ENCODE data around the gene PLSCR4.
"Not testable (repeated sequence)": the region's sequence is repeated elsewhere in the genome, so short reads cannot be mapped to it uniquely, and the experiment has no call there.

Gene PLSCR4, protein sequence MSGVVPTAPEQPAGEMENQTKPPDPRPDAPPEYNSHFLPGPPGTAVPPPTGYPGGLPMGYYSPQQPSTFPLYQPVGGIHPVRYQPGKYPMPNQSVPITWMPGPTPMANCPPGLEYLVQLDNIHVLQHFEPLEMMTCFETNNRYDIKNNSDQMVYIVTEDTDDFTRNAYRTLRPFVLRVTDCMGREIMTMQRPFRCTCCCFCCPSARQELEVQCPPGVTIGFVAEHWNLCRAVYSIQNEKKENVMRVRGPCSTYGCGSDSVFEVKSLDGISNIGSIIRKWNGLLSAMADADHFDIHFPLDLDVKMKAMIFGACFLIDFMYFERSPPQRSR

DNA sequence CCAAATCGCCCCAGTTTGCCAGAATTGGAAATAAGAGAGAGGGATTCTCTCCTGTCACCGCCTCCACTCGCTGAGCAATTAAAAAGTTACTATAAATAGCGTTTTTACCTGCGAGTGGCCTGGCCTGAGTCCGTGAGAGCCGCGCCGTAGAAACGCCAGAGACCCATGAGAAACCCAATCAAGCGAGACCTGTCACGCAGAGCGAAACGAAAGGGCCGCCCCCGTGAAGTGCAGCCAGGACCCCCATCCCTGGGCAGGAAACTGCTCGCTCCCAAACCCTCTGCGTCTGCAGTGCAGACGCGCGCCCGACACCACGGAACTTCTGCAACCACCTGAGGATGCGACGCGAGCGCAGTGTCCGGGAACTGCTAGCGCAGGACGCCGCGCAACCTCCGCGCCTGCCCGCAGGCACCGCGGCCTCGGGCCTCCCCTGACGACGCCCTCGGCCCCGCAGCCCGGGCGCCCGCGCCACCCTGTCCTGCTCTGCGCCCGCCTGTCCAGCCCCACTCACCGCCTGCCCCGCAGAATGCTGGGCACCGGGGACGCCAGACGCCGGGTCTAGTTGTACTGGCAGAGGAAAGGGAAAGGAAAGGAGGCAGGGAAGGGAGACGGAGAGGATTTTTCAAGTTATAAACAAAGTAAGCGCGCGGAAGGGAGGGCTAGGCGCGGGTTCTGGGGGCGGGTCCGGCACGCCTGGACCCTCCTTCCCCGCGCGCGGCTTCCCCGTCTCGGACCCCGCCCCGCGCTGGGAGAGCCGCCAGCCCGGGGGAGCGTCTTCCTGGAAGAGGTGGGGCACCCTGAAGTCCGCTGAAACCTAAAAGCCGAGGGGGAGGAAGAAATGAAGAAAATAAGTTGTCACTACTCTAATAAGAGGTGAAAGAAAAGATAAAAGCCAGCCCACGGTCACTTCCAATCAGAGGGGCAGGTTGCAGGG lies at the start of gene PLSCR4:
Gene PLSCR4, minus strand, starts transcription at position 657 of the 934 bp plus-strand sequence. CDS start 29,034 bp downstream, outside the sequence.
- DNase-seq = peak; percentile 19

DNA sequence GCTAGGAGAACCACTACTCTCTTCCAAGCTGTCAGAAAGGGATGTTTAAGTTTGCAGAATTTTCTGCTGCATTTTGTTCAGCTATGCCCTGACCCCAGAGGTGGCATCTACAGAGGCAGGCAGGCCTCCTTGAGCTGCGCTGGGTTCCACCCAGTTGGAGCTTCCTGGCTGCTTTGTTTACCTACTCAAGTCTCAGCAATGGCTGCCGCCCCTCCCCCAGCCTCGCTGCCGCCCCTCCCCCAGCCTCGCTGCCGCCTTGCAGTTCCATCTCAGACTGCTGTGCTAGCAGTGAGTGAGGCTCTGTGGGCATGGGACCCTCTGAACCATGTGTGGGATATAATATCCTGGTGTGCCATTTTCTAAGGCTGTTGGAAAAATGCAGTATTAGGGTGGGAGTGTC lies 42.5 kb upstream of the PLSCR4 start:
- not testable (repeated sequence) for DNase-seq

DNA sequence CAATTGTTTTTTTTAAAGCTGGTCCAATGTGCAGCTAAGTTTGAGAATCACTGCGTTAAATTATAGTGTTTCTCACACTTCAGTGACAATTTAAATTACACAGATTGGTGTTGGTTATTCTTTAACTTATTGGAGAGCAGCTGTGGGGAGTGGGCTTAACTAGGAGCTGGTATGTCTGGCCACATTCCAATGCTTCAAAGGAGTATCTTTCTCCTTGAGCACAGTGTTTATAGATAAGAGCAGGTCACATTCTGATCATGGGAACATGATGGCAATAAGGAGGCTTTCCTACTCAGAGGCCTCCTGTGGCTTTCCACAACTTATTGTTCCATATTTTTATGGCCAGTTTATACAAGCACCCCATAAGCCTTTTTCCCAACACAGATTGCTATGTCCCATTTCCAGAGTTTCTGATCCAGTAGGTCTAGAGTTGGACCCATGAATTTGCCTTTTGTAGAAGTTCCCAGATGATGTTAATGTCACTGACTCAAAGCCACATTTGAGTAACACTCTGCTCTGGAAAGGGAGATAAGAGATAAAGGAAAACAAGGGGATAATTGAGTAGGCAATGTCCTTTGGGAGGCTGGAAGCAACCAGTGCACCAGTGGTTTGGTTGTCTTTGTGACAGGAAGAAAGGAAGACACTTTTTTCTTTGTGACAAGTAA lies 33.0 kb upstream of the PLSCR4 start:
- DNase-seq = no peak

DNA sequence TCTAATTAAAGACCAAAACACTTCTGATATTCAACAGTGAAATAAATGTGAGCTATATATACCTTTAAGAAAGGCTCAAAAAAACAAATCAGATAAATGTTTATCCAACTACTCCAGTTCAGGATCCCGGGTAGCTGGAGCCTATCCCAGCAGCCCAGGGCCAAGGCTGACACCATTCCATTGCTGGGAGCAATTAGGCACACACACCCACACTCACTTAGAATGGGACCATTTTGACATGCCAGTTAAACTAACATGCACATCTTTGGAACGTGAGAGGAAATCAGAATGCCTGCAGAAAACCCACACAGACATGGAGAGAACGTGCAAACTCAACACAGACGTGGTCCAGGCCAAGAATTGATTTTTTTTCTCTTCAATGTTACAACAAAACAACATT lies 30.0 kb upstream of the PLSCR4 start:
- no peak for DNase-seq

DNA sequence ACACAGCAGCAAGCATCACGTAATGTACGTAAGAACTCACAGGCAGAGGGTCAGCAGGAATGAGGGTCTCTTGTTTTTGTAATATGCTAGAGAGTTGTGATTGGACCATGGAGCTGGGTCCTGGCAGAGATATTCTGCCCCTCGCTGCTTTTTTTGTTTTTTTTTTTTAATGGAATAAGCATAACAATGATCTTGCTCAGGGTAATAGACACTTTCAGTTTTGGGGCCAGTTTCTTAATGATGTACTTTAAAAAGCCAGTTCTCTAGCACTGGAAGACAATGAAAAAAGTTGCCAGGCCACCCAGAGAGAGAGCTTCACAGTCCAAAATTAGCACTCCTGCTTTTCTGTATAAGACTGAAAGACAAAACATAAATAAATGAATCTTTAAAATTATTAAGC lies 29.0 kb upstream of the PLSCR4 start:
- no peak for DNase-seq

DNA sequence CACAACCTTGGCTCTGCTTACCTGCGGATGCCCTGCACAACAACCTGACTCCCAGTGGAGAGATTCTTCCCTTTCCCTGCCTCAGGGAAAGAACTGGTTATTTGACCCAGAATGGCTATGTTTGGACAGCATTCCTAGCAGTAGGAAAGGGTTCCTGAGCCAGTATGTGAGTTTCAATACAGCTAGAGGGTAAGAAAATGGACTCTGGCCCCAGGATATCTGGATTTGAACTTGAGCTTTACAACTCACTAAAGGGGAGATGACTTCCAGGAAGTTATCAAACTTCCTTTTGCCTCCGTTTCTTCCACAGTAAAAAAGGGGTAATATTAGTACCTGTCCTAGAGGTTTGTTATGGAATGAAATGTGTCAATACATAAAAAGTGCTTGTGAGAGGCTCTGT lies 28.1 kb upstream of the PLSCR4 start:
- no peak for DNase-seq

DNA sequence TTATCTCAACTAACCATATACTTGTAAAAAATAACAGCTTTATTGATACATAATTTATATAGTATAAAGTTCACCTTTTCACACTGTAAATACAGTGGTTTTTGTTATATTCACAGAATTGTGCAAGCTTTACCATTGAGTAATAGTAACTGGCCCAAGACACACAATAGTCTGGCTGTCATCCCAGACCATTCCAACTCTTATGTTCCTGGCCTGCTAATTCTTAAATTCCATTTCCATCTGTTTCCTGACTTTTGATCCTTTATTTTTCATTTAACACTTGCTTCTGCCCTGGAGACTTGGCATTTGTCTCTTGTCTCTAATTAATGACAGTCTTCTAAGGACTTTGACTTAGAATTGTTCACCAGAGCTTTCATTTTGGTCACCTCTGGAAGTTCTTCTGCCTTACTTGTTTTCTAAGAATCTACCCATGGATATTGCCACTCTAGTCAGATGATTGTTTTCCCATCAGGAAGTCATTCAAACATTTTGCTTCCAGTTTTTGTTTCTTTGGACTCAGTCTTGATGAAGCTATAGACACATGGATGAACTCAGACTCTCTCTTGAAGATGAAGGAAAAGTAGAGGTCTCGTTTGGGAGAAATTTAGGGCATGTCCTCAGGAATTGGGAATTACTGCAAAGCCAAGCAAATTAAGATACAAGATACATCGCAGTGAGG lies 27.2 kb upstream of the PLSCR4 start:
- no peak for DNase-seq

DNA sequence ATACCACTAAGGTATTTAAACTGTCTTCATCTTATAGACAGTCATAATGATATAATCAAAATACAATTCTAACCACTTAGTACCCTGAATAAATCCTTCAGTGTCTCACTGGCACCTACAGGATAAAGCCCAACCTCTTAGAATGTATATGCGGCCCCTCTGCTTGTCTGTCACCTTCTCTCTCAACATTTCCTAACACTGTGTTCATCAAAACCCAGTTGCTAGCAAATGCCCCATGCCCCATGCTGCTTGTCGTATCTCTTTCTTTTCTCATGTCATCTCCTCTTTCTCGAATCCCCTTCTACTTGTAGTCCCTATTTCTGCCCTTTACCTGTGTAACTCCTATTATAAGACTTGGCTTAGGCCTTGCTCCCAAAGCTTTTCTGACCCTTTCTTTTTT lies 24.6 kb upstream of the PLSCR4 start:
- no peak for DNase-seq

DNA sequence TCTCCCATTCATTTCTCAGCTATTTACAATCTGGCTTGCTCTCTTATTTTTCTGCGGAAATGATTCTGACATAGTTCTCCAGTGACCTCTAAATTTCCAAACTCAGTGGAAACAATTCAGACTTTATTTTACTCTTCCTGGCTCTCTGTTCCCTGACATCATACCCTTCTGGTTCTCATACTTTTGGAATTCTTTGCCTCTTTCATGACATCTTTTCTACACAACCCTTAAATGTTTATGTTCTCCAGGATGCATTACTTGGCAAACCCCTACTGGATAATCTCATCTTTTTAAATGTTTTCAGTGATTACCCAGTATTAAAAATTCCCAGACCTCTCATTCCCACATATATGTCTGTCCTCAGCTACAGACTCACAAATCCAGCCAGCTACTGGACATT lies 23.9 kb upstream of the PLSCR4 start:
- no peak for DNase-seq

DNA sequence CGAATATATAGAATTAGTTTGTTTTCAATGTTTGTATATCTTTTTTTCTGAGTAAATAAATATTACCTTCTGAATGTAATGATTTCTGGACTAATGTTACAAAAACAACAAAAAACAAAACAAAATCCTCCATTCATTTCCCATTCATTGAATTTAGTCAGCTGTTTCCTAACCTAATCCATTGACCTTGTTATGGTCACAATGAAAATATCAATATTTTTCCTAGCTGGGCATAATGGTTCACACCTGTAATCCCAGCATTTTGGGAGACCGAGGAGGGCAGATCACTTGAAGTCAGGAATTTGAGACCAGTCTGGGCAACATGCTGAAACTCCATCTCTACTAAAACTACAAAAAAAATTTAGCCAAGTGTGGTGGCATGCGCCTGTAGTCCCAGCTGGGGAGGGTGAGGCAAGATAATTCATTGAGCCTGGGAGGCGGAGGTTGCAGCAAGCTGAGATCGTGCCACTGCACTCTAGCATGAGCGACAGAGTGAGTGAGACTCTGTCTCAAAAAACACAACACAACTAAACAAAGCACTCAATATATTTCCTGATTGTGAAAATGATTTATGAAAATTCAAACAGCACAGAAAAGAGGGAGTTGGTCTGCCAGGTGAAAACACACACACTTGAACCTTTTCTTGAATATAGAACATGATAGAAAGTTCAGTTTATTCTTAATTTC lies 23.0 kb upstream of the PLSCR4 start:
- DNase-seq = no peak

DNA sequence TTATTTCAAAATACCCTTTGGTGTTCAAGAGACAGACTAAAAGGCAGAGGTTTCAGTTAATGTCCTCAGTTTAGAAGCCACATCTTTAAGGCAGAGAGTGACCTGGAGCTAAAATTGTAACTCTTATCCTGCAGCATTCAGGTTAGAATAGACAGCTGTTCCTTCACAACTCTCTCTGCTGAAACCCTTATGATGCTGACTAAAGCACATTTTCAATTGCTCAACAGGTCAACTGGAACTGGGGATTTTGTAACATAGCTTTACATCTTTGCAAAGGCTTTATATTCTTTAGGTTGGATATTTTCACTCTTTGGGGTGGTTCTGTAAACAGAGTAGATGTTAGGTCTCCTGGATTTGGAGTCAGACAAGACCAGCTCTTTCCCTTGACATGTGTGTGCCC lies 20.3 kb upstream of the PLSCR4 start:
- no peak for DNase-seq

DNA sequence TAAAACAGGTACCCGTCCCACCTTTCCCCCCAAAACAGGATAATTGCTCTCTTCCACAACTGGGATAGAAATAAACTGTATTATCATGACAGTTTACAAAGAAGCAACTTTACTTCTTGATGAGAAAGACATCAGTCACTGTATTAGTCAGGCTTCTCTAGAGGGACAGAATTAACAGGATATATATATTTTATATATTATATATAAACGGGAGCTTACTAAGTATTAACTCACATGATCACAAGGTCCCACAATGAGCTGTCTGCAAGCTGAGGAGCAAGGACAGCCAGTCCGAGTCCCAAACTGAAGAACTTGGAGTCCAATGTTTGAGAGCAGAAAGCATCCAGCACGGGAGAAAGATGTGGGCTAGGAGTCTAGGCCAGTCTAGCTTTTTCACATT lies 18.4 kb upstream of the PLSCR4 start:
- no peak for DNase-seq

DNA sequence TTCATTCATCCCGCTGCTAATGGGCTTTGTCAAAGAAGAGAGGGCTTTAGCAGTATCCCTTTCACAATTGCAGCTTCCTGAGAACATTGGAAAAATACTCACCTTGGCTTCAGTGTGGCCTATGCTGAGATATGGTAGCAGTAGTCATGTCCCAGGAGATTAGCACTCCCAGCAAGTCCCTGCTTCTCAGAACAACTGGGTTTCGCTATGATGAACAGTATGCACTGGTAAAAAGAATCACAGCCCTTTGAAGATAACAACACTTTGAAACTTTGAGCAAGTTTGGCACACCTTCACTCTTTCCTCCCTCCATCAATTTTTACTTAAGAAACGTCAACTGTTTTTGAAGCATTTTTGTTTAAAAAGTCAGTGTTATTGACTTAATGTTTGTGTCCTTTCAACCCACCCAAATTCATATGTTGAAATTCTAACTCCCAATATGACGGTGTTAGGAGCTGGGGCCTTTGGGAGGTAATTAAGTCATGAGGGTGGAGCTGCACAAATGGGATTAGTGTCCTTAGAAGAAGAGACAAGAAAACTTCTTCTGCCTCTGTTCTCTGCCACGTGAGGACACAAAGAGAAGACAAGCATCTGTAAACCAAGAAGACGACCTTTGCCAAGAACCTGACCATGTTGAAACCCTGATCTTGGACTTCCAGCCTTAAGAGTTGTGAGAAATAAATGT lies 17.8 kb upstream of the PLSCR4 start:
- no peak for DNase-seq

DNA sequence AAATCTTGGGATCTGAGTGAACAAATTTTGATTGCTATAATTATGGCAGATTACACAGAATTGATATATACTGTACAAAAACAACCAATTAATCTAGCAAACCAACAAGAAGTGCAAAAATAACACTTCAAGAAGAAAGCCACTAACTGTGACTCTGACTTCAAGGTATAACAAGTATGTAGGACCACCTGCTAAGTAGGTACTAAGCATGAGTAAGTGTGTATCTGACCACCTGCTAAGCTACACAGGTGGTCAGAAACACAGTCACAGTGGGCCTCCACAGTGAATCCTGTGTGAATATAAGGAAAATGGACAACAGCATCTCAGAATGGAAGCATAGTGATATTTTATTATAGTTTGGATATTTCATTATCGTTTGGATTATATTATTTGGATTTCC lies 14.8 kb upstream of the PLSCR4 start:
- DNase-seq = no peak

DNA sequence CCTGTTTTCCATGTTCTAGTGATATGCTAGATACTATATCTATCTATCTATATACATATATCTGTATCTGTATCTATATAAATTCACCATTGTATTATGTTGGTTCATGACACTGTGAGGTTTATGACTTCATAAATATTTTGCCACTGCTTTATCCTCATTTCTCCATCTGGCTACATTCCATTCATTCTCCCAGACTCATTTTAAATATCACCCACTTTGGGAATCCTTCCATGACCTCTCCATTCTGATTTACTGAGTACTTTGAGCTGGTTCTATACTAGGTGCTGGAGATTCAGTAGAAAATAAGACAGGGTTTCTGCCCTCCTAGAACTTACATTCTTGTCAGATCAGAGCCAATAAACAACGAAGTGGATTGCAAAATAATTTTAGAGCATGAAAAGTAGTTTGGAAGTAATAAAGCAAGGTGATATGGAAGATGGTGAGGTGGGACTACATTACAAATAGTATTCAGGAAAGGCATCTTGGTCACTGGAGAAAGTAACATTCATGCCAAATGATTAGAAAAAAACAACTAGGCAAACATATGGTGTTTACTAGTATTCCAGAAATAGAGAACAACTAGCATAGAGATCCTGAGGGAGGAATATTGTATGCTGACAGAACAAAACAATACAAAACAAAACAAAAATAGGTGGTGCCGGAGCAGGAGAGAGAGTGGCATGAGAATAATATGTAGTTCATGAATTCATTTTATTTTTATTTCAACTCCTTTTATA lies 11.6 kb upstream of the PLSCR4 start:
- no peak for DNase-seq

DNA sequence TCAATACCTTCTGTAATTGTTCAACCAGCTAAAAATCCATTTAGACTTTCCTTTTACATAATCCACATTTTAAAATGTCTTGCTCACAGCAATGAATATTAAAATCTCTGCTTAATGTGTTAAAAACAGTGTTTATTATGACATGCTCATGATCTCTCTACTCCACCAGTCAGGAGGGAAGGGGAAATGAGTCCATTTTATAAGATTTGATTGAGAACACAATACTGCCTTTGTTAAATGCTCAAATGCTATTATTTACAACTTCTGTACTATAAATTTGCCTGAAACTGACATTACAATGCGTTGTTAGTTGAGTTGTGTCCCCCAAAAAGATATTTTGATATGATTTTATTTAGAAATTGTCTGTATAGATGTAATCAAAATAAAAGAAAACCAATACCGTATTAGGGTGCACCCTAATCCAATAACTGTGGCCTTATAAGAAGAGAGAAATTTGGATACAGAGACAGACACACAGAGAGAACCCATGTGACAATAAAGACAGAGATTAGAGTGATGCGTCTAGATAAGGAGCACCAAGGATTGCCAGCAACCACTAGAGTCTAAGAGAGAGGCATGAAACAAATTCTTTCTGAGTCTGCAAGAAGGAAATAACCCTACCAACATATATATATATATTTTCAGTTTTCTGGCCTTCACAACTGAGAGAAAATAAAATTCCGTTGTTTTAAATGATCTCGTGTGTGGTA lies 9.1 kb upstream of the PLSCR4 start:
- no peak for DNase-seq

DNA sequence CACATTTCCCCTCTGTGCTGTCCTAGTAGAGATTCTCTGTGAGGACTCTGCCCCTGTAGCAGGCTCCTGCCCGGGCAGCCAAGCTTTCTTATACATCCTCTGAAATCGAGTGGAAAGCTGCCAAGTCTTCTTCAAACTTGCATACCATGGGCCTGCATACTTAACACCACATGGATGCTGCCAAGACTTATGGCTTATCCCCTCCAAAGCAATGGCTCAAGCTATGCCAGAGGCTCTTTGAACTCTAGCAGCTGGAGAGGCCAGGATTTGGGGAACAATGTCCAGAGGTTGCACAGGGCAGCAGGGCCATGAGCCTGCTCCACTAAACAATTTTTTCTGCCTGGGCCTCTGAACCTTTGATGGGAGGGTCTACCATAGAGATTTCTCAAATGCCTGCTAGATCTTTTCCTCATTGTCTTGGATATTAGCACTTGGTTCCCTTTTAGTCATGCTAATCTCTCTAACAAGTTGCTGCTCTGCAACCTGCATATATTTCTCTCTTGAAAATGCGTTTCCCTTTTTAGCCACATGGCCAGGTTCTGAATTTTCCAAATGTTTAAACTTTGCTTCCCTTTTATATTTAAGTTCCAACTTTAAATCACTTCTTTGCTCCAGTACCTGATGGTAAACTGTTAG lies 6.1 kb upstream of the PLSCR4 start:
- DNase-seq = no peak

DNA sequence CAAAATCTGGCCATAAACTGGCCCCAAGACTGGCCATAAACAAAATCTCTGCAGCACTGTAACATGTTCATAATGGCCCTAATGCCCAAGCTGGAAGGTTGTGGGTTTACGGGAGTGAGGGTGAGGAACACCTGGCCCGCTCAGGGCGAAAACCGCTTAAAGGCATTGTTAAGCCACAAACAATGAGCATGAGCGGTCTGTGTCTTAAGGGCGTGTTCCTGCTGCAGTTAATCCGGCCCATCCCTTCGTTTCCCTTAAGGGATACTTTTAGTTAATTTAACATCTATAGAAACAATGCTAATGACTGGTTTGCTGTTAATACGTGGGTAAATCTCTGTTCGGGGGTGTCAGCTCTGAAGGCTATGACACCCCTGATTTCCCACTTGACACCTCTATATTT lies 1.5 kb upstream of the PLSCR4 start:
- DNase-seq = not testable (repeated sequence)

DNA sequence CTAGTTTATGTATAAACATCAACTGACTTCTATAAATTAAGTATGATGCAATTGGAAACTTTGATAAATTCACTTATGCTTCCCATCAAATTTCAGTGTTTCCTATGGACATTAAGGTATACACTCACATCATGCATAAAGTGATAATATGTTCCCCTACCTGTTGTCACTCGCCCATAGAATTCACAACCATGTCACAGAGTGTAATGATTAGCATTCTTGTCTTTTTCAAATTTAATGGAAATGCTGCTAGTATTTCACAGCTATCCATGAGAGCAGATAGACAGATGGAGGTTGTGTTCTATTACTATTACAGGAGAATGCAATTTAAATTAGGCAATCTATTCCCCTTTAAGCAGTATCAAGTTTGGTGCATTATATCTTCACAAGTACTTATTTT lies 984 bp downstream of the PLSCR4 start:
- no peak for DNase-seq

DNA sequence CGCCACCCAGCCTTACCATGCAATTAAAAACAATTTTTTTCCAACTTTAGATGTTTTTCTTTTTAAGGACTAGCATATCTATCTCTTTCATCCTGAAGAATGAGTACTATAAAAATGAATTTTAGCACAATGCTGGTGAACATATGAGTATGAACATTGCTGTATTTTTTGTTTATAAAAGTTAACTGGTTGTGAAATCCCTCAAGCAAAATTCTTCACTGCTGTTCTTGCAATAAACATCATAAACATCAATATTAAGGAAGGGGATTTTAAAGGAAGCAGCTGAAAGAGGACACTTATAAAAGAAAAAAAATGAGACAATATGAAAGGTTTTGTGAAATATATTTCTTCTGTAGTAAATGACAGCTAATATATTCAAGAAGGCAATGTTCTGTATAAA lies 3.0 kb downstream of the PLSCR4 start:
- no peak for DNase-seq

Measured in COR-L47 (cell line).